ENCODE results near the gene CTNND2. TPM values are rescaled to one million over a fixed set of nuclear protein-coding genes. Genes with fewer than 3 reads are reported as not detected.
A peak's percentile ranks its signal among the peaks of the same experiment; 100 is the strongest.

The CTNND2 gene
- total RNA-seq, 1 experiment from 2014 or later = not detected

DNA sequence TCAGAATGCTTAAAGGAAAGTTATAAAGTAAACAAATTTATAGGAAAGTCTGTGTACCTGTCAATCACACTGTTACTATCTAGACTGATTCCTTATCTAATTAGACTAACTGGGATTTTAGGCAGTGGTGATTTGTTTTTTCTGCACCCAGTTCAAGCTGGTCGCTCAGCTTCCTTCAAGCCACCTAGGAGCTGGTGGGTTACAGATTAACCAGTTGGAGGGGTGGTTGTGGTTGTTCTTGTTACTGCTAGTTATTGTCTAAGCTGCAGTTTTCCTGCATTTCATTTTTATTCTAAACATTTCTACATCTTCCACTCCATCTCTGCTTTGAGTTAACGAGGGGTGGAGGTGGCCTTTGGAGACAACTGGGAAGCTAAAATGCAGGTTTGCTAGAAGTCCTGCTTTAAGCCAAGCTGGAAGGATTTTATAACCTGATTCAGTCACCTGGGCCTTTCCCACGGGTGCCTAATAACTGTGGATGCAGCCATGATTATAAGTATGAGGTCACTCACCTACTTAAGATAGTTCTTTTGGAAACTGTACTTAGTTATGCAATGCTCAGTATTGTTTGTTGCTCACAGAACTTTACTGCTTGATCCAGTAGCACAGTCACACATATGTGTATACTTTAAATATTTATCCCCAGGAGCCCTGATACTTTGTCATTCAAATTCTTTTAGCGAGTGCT is 839.3 kb downstream of the CTNND2 start:
- no peak for DNase-seq (ENCODE audit: low spot score)
- ChIA-PET CTCF (no interaction called here), POLR2A (ENCODE audit: low non-redundant PET) (no interaction called here)
- no peaks in the 10 kb centered on the region for H3K4me1 ChIP-seq (ENCODE audit: insufficient read depth, low read length, poor library complexity, severe bottlenecking)
- H3K27me3 ChIP-seq (replicated peaks; ENCODE audit: insufficient read depth, low read depth, low read length, poor library complexity) = peaks cover 4% of the 10 kb centered on the region
- intact Hi-C loops (cut with micrococcal nuclease; ENCODE audit: unreplicated experiment) = no loop called here
- no peaks in the 10 kb centered on the region for H3K36me3 ChIP-seq (ENCODE audit: insufficient read depth, low read length, poor library complexity, severe bottlenecking)
- H3K4me3 ChIP-seq (ENCODE audit: low read depth, low read length, poor library complexity, severe bottlenecking) = no peak overlapping the region
- H3K27ac ChIP-seq (ENCODE audit: low read depth, low read length, poor library complexity, severe bottlenecking) = no peak overlapping the region
- no peaks in the 10 kb centered on the region for H3K9me3 ChIP-seq (ENCODE audit: low read depth, low read length, poor library complexity, severe bottlenecking)
- TF ChIP-seq, protein P1, sequence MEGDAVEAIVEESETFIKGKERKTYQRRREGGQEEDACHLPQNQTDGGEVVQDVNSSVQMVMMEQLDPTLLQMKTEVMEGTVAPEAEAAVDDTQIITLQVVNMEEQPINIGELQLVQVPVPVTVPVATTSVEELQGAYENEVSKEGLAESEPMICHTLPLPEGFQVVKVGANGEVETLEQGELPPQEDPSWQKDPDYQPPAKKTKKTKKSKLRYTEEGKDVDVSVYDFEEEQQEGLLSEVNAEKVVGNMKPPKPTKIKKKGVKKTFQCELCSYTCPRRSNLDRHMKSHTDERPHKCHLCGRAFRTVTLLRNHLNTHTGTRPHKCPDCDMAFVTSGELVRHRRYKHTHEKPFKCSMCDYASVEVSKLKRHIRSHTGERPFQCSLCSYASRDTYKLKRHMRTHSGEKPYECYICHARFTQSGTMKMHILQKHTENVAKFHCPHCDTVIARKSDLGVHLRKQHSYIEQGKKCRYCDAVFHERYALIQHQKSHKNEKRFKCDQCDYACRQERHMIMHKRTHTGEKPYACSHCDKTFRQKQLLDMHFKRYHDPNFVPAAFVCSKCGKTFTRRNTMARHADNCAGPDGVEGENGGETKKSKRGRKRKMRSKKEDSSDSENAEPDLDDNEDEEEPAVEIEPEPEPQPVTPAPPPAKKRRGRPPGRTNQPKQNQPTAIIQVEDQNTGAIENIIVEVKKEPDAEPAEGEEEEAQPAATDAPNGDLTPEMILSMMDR (conservative IDR thresholded peaks at IDR 0.05; ENCODE audit: low read depth, low read length) = no peak
- no peak for TF ChIP-seq EZH2 (IDR thresholded peaks at IDR 0.05; ENCODE audit: borderline replicate concordance, low read depth, low read length, poor library complexity, severe bottlenecking)
- no TSS peak for BruUV-seq (replicated peaks)

DNA sequence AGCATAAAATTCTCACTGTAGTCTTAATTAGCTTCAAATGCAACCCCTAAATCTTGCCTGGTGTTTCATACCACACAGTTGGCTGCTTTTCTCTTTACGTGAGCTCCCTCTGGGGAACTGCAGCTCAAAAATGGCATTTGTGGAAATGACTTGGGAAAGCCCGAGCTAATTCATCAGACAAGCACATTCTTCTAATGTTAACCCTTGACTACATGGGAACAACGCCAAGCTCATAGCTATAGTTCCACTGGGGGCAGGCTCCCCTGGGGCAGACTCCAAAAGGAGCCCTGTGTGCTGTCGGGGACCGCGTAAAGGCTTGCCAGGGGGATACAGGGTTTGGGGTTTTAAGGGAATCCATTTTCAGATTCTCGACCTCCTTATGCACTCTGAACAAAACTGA is 841.8 kb downstream of the CTNND2 start:
- DNase-seq (ENCODE audit: low spot score) = peak; percentile 22
- ChIA-PET POLR2A (ENCODE audit: low non-redundant PET) (no interaction called here), CTCF (no interaction called here)
- intact Hi-C loops (cut with micrococcal nuclease; ENCODE audit: unreplicated experiment) = no loop called here
- TF ChIP-seq, protein P1 (conservative IDR thresholded peaks at IDR 0.05; ENCODE audit: low read depth, low read length) = no peak
- no peak for TF ChIP-seq EZH2 (IDR thresholded peaks at IDR 0.05; ENCODE audit: borderline replicate concordance, low read depth, low read length, poor library complexity, severe bottlenecking)
- BruUV-seq (replicated peaks) = no TSS peak
- Histone ChIP-seq H3K36me3 (ENCODE audit: insufficient read depth, low read length, poor library complexity, severe bottlenecking) (no peaks in the 10 kb centered on the region), H3K4me3 (ENCODE audit: low read depth, low read length, poor library complexity, severe bottlenecking) (no peak overlapping the region), H3K4me1 (ENCODE audit: insufficient read depth, low read length, poor library complexity, severe bottlenecking) (no peaks in the 10 kb centered on the region), H3K9me3 (ENCODE audit: low read depth, low read length, poor library complexity, severe bottlenecking) (no peaks in the 10 kb centered on the region), H3K27me3 (replicated peaks; ENCODE audit: insufficient read depth, low read depth, low read length, poor library complexity) (peaks cover 4% of the 10 kb centered on the region), H3K27ac (ENCODE audit: low read depth, low read length, poor library complexity, severe bottlenecking) (no peak overlapping the region)

DNA sequence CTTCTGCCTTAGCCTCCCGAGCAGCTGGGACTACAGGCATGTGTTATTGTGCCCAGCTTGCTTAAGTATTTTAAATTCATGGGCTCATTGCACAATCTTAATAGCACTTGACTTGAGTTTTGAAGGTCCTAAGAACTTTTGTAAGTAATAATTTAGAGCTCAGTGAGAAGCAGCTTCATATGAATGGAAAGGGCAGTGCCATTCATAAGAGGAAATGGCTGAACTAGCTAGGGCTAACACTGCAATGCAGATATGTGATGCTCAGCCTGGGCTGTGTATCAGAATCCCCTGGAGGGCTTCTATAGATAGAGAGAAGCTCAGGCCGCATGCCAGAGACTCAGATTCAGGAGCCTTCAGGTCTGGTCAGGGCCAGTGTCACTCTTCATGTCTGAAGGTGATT is 847.7 kb downstream of the CTNND2 start:
- intact Hi-C loops (cut with micrococcal nuclease; ENCODE audit: unreplicated experiment) = no loop called here
- POLR2A ChIA-PET (ENCODE audit: low non-redundant PET) = no interaction called here

More for the DNA sequence above, 847.7 kb downstream of the CTNND2 start:
- BruUV-seq (replicated peaks) = no TSS peak
- Histone ChIP-seq H3K9me3 (ENCODE audit: low read depth, low read length, poor library complexity, severe bottlenecking) (no peaks in the 10 kb centered on the region), H3K27me3 (replicated peaks; ENCODE audit: insufficient read depth, low read depth, low read length, poor library complexity) (peaks cover 5% of the 10 kb centered on the region), H3K4me1 (ENCODE audit: insufficient read depth, low read length, poor library complexity, severe bottlenecking) (no peaks in the 10 kb centered on the region), H3K4me3 (ENCODE audit: low read depth, low read length, poor library complexity, severe bottlenecking) (no peak overlapping the region), H3K36me3 (ENCODE audit: insufficient read depth, low read length, poor library complexity, severe bottlenecking) (no peaks in the 10 kb centered on the region), H3K27ac (ENCODE audit: low read depth, low read length, poor library complexity, severe bottlenecking) (no peak overlapping the region)
- TF ChIP-seq EZH2 (IDR thresholded peaks at IDR 0.05; ENCODE audit: borderline replicate concordance, low read depth, low read length, poor library complexity, severe bottlenecking) = no peak
- TF ChIP-seq, protein P1 (conservative IDR thresholded peaks at IDR 0.05; ENCODE audit: low read depth, low read length) = no peak
- no peak for DNase-seq (ENCODE audit: low spot score)
- CTCF ChIA-PET = no interaction called here

Measured in A673 (cell line).